ELR (cell line): ENCODE results near the gene CCDC85B.

Experiments used
- DNase-seq: peaks from one replicate; pipeline ENCODE4 v3.0.0-alpha.2; 2015; ENCODE audit warnings: low read depth

The CCDC85B gene

GRCh38 chr11:65934014-65934413 lies 43.5 kb downstream of the CCDC85B start:
- DNase-seq = no peak

DNA sequence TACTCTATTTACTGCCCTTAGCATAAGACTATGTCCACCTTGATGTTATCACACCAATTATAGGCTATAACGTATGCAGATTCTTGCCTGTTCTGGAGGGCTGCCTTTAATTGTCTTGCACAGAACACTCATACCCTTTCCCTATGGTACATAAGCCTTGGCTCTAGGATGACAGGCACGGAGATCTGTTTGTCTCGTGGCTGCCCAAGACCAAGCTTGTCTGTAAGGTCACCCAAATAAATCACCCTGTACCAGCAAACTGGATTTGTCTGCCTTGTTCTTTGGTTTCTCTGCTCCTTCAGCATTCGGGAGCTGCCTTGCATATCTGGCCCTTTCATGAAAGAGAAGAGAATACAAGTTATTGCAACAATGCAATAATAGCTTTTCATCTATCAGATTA lies 47.3 kb downstream of the CCDC85B start:
- no peak for DNase-seq
